Suprapubic skin (tissue), 4 donors: ENCODE data around the gene HTR3A.

ENCODE experiments used
- CTCF ChIP-seq, 2 donors: fragments of 200-600 bp in 1 of 2; fragments of 450-650 bp in 1 of 2; sonication (generic) in 1 of 2; IDR thresholded peaks; one replicate each; pipeline ENCODE4 v1.5.1; 2016 to 2019; ENCODE audit warnings: antibody characterized with exemption in 2 of 2, mild to moderate bottlenecking in 1 of 2, moderate library complexity in 1 of 2
- POLR2A ChIP-seq, 2 donors: fragments of 450-650 bp; IDR thresholded peaks; one replicate each; pipeline ENCODE4 v1.6.1; 2017; ENCODE audit warnings: antibody characterized with exemption in 2 of 2, mild to moderate bottlenecking in 2 of 2, moderate library complexity in 2 of 2
- POLR2AphosphoS5 ChIP-seq, 3 donors: sonication (generic); formaldehyde crosslinking; IDR thresholded peaks; one replicate each; pipeline ENCODE4 v1.6.1; 2017; ENCODE audit warnings: antibody characterized with exemption in 3 of 3

DNA sequence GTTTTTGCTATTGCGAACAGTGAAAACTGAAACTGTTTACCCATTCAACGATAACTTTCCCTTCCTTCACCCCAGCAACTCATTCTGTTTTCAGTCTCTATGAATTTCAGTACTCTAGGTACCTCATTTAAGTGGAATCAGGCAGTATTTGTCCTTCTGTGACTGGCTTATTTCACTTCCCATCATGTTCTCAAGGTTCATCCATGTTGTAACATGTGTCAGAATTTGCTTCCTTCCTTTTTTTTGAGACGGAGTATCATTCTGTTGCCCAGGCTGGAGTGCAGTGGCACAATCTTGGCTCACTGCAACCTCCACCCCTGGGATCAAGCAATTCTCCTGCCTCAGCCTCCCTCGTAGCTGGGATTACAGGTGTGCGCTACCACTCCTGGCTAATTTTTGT lies 46.6 kb upstream of the HTR3A start:
- TF ChIP-seq CTCF (IDR thresholded peaks at IDR 0.05): no peak
- no peak for TF ChIP-seq POLR2AphosphoS5 (IDR thresholded peaks at IDR 0.05)
- TF ChIP-seq POLR2A (IDR thresholded peaks at IDR 0.05): no peak
